ENCODE measurements around the gene NGFR.

GRCh38 chr17:49545007-49545660 lies 50.0 kb downstream of the NGFR start:
- TF ChIP-seq EZH2 (IDR thresholded peaks at IDR 0.05; ENCODE audit: insufficient read depth, poor library complexity, severe bottlenecking) (no peak), EZH2phosphoT487 (IDR thresholded peaks at IDR 0.05; ENCODE audit: insufficient read depth, low read depth) (no peak)
